Measurements from ENCODE around the gene SEL1L2.

Gene SEL1L2

DNA sequence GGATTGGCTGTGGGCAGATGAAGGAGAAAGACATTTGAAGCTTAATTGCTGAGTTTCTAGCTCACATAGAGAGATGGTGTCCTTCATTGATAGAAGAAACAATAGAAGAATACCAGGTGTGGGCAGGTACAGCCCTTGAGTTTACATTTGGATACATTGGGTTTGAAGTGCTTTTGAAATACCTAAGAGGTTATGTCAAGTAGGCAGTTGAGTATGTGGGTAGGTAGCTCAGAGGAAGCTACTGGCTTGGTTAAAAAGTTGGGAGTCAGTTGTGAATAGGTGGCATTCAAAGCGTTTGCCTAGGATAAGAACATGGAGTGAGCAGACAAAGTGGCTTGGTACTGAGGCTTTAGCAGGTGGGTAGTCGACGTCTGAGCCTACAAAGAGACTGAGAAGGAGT is 180.6 kb downstream of the SEL1L2 start:
- no peak for DNase-seq

DNA sequence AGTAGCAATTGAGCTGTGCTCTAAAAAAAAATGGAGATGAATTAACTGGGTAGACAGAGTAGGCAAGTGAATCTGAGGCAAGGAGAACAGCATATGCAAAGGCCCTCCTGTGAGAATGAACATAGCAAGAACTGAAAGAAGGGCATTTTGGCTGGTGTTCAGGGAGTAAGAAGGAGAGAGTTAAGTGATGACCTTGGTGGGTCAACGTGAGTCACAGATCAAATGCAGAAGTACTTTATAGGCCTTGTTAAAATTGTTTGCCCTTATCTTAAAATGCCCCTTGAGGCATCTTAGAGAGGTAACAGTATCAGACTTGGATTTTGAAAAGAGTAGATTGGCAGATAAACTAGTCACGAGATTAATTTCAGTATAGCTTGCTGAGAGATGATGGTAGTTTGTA is 181.0 kb downstream of the SEL1L2 start:
- DNase-seq, result no peak

DNA sequence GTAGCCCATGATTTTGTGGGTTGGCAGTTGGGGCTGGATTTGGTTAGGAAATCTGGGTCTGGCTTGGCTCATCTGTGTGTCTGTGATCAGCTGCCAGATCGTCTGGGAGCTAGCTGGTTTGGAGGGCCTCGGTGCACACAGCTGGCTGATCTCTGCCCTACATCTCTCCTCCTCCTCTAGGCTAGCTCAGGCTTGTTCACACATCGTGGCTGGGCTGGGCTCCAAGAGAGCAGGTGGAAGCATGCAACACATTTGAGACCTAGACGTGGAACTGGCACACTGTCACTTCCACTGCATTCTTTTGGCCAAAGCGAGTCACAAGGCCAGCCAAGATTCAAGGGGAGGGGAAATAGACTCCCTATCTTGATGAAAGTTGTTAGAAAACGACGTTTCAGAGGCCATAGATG is 189.7 kb downstream of the SEL1L2 start:
- peak; percentile 96 for DNase-seq

DNA sequence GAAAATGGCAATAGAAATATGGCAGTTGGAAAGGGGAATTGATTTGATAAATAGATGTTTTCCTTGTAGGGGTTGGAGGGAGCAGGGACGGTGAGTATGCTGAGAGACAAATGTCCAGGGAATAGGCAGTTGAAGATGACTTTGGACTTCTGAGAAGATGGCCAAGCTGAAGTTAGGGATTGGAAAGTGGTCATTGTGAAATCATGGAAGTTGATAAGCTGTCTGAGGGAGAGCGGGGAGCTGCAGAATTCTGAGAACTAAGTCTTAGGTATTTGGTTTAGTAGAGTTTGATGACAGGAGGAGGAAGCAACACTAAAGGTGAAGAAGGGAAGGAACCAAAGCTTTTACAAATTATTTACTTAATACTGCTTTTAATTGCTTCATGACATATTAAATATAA is 190.4 kb downstream of the SEL1L2 start:
- no peak for DNase-seq
